Measurements from ENCODE around the gene MBD6. TPM values are rescaled to one million over a fixed set of nuclear protein-coding genes. Genes with fewer than 3 reads are reported as not detected.

The MBD6 gene
- total and polyA plus RNA-seq, 2 of the 8 experiments (the other 6 are each of a cell fraction or from before 2014, with no cell fraction given) = 3.9 to 32.3 TPM

DNA sequence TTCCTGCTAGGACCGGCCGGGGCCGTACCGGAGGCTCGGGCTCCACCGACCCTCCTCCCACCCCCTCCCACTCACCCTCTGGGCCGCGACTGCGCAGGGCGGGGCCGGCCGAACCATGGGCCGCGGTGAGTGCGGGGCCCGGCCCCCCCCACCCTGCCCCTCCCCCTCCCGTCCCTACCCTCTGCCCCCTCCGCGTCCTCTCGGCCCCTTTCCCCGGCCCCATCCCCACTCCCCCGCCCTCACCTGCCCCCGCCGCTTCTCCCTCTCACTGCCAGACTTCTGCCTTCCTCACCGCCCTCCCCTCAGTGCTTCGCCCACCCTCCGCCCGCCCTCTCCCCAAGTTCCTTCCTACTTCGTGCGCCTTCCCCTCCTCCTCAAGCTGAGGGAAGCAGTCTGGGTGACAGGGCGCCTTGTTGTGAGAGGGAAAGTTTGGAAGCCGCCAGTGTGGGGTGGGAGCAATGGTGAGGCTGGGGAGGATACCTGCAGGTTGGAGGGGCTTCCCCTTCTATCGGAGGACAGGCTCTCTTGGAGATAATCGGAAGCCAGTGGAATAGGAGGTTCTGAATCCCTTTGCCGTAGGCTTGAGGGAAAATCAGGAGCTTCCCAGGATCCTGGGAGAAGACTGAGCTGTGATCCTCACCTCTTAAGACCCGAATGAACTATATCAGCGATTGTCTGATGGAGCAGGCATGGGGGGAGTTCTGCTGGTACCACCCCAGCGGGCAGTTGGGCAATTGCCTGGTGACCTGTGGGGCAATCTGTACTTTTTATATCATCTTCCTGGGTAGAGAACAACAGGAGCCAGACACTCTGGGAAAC is 472 bp downstream of the MBD6 start:
- Histone ChIP-seq H2AFZ (ENCODE audit: low read length) (no peak overlapping the region), H4K5ac (ENCODE audit: insufficient read length, low read depth, low read length) (peak overlapping the region; percentile 8), H3K9me3 (ENCODE audit: insufficient read depth in 2 of 2, low read depth in 1 of 2, low read length in 1 of 2) (no peaks in the 10 kb centered on the region), H3K27ac (ENCODE audit: low read depth, low read length) (no peak overlapping the region; the same call in 1 of the 2 replicates), H4K91ac (replicated peaks; ENCODE audit: insufficient read length, low read length) (no peak overlapping the region), H3K23ac (ENCODE audit: insufficient read length) (no peak overlapping the region), H4K8ac (ENCODE audit: extremely low read depth, insufficient read depth, low read length) (peak overlapping the region; percentile 7; the same call in 1 of the 2 replicates), H2BK5ac (ENCODE audit: low read depth, low read length) (peak overlapping the region; percentile 61; the same call in 1 of the 2 replicates), H3K79me2 (ENCODE audit: control insufficient read depth in 1 of 2, insufficient read depth in 2 of 2, low read length in 2 of 2) (peaks cover 0 to 24% of the 10 kb centered on the region in 2 experiments; a peak in 2 of 4 replicates), H2BK20ac (ENCODE audit: low read length) (no peak overlapping the region), H2BK15ac (ENCODE audit: low read length) (no peak overlapping the region), H2BK12ac (ENCODE audit: low read depth, low read length) (no peak overlapping the region), H3K18ac (ENCODE audit: extremely low read depth, low read length) (peak overlapping the region; percentile 83), H3K56ac (replicated peaks; ENCODE audit: insufficient read length, low read depth, low read length) (peak overlapping the region; percentile 42), H4K20me1 (replicated peaks in 1 of 2; ENCODE audit: control insufficient read depth in 1 of 2, insufficient read depth in 2 of 2, low read length in 2 of 2) (peaks cover 7 to 18% of the 10 kb centered on the region in 2 experiments), H3K27me3 (replicated peaks in 1 of 4; ENCODE audit: control insufficient read depth in 3 of 4, extremely low read depth in 1 of 4, insufficient read depth in 3 of 4, low read length in 3 of 4) (no peaks in the 10 kb centered on the region), H3K23me2 (ENCODE audit: low read depth, low read length) (peaks cover 19% of the 10 kb centered on the region), H3K36me3 (ENCODE audit: control insufficient read depth in 2 of 4, insufficient read depth in 4 of 4, low read length in 3 of 4) (peaks cover under 1 to 30% (median 4%) of the 10 kb centered on the region in 4 experiments; a peak in 6 of 8 replicates), H3K9ac (replicated peaks in 1 of 4; ENCODE audit: extremely low read depth in 1 of 4, low read depth in 3 of 4, low read length in 3 of 4) (peak overlapping the region in 3 of 4 experiments; percentile 1 to 55 (median 48); a peak in 6 of 7 replicates), H3K4me2 (ENCODE audit: insufficient read depth in 1 of 2, low read depth in 2 of 2, low read length in 2 of 2) (peak overlapping the region; percentile 81 to 91), H3K79me1 (ENCODE audit: low read depth, low read length) (no peaks in the 10 kb centered on the region; the same call in 1 of the 2 replicates), H2BK120ac (replicated peaks; ENCODE audit: low read depth, low read length) (peak overlapping the region; percentile 15), H3K4ac (replicated peaks; ENCODE audit: insufficient read length, low read depth, low read length) (peak overlapping the region; percentile 84), H3K14ac (ENCODE audit: insufficient read length) (no peak overlapping the region), H2AK5ac (ENCODE audit: low read depth, low read length) (0 out of 2 replicates have a peak overlapping the region, but pooled peaks have one; percentile 2), H3K4me3 (ENCODE audit: extremely low read depth in 1 of 4, insufficient read depth in 2 of 4, low read depth in 3 of 4, low read length in 4 of 4) (peak overlapping the region; percentile 58 to 95 (median 83)), H3K4me1 (replicated peaks in 1 of 4; ENCODE audit: control insufficient read depth in 3 of 4, insufficient read depth in 4 of 4, low read length in 3 of 4) (peaks cover 8 to 24% (median 14%) of the 10 kb centered on the region in 4 experiments)
- no peak for FAIRE-seq
- 6% methylated on average over 12 of the region's 38 CpGs; no CpG with 5 or more reads in 1 of the 2 experiments for WGBS, 2 experiments (ENCODE audit: extremely low coverage in 1 of 2, insufficient coverage in 1 of 2, insufficient read length in 1 of 2, insufficient replicate concordance in 2 of 2, low coverage in 1 of 2, low lambda C conversion rate in 2 of 2, missing lambda C conversion rate in 1 of 2)
- CTCF ChIA-PET (ENCODE audit: partially characterized antibody) = interaction anchor here (0.9 to 4.8 kb wide), 6 partner anchors 9 to 67 kb away, joined by 3 to 29 read pairs (median 5); partner anchors contain the start of gene INHBE
- DNase-seq (ENCODE audit: low read depth in 1 of 2, low spot score in 2 of 2) = peak in 1 of 2 experiments; percentile 65
- POLR2A ChIA-PET (ENCODE audit: partially characterized antibody) = interaction anchor here (0.8 to 4.5 kb wide), 15 partner anchors 9 to 214 kb away, joined by 3 to 26 read pairs (median 6); partner anchors contain the start of genes DCTN2 and INHBE
- TF ChIP-seq CREB1 (IDR thresholded peaks at IDR 0.05) (no peak), BACH1 (IDR thresholded peaks at IDR 0.05; ENCODE audit: low read length) (no peak), CBX5 (IDR thresholded peaks at IDR 0.05; ENCODE audit: low read depth, low read length) (no peak), GTF2F1 (IDR thresholded peaks at IDR 0.05; ENCODE audit: borderline replicate concordance, low read depth, low read length) (no peak), EGR1 (IDR thresholded peaks at IDR 0.05; ENCODE audit: borderline replicate concordance, low read depth, low read length) (0 out of 2 replicates have a peak, but pooled peaks have one; percentile 4), SP1 (IDR thresholded peaks at IDR 0.05; ENCODE audit: low read depth, low read length) (0 out of 2 replicates have a peak, but pooled peaks have one; percentile 7), RAD21 (IDR thresholded peaks at IDR 0.05 in 1 of 2, conservative IDR thresholded peaks at IDR 0.05 in 1 of 2; ENCODE audit: low read depth in 2 of 2, low read length in 2 of 2) (no peak), GABPA (IDR thresholded peaks at IDR 0.05; ENCODE audit: borderline replicate concordance, insufficient read depth, low read length) (no peak), TCF12 (IDR thresholded peaks at IDR 0.05; ENCODE audit: low read depth, low read length) (no peak), POLR2A (IDR thresholded peaks at IDR 0.05; ENCODE audit: control extremely low read depth in 1 of 2, low read depth in 2 of 2, low read length in 2 of 2) (no peak)

All from H1 (cell line).